ENCODE results near the gene POLRMT. TPM values are rescaled to one million over a fixed set of nuclear protein-coding genes. Genes with fewer than 3 reads are reported as not detected.
A peak's percentile ranks its signal among the peaks of the same experiment; 100 is the strongest.

The POLRMT gene
- total RNA-seq, 1 donor from 2014 or later: 26.8 TPM

DNA sequence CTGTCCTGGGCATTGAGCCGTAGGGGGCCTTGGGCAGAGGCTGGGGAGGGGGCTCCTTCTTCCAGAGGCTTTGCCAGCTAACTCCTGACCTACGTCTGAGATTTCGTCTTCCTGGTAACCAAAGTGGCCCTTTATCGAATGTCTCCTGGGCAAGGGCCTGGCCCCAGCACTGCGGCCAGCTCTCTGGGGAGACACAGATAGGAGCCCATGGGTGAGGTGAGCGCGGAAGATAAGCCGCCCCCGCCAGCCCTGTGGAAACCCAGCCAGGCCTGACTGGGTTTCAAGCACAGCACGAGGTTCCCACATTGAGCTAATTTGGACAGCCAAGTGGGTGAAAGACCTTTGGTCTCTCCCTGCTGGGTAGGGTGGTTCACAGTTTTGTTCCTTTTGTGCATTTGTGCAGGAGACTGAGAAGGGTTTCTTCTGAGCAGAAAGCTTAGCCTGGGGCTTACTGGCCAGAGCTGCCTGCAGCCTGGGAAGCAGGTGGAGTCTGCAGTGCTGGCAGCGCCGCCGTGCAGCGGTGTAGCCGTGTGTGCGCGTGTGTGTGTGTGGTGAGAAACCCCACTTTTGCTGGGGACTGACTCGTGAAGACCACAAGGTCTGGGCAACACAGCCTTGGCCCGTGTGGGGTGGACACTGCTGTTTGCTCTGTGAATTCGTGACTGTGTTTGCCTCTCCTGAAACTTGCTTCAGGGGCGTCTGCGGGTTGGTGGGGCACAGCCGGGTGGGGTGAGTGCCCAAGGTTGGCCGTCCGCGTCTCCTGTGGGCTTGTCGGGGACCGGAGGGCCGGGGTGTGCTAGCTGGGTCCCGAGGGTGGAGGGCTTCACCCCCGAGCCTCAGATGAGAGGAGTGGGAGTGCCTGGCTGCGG, 58.4 kb downstream of the POLRMT start:
- peaks cover 11 to 39% of the 10 kb centered on the region in 2 donors for H3K4me1 ChIP-seq
- peak overlapping the region in 1 of 2 donors; percentile 44 for H3K27ac ChIP-seq
- TF ChIP-seq, protein P1, sequence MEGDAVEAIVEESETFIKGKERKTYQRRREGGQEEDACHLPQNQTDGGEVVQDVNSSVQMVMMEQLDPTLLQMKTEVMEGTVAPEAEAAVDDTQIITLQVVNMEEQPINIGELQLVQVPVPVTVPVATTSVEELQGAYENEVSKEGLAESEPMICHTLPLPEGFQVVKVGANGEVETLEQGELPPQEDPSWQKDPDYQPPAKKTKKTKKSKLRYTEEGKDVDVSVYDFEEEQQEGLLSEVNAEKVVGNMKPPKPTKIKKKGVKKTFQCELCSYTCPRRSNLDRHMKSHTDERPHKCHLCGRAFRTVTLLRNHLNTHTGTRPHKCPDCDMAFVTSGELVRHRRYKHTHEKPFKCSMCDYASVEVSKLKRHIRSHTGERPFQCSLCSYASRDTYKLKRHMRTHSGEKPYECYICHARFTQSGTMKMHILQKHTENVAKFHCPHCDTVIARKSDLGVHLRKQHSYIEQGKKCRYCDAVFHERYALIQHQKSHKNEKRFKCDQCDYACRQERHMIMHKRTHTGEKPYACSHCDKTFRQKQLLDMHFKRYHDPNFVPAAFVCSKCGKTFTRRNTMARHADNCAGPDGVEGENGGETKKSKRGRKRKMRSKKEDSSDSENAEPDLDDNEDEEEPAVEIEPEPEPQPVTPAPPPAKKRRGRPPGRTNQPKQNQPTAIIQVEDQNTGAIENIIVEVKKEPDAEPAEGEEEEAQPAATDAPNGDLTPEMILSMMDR (IDR thresholded peaks at IDR 0.05): no peak
- H3K27me3 ChIP-seq: no peaks in the 10 kb centered on the region
- DNase-seq (ENCODE audit: low spot score in 2 of 2): no peak
- H3K4me3 ChIP-seq: peak overlapping the region; percentile 11 to 100
- intact Hi-C loops (cut with DNase I): loop anchor here (5.0 kb wide), 2 partner anchors 57 to 222 kb away; partner anchors contain the start of genes POLRMT and PTBP1
- H3K36me3 ChIP-seq: peaks cover 9 to 20% of the 10 kb centered on the region in 2 donors
- no peaks in the 10 kb centered on the region for H3K9me3 ChIP-seq

GRCh38 chr19:573519-573825, 59.9 kb downstream of the POLRMT start:
- no peak overlapping the region for H3K27ac ChIP-seq
- H3K4me1 ChIP-seq: peaks cover 11 to 39% of the 10 kb centered on the region in 2 donors
- no peaks in the 10 kb centered on the region for H3K9me3 ChIP-seq
- TF ChIP-seq, protein P1 (IDR thresholded peaks at IDR 0.05): no peak
- intact Hi-C loops (cut with DNase I): loop anchor here (5.0 kb wide), 2 partner anchors 59 to 224 kb away; partner anchors contain the start of genes POLRMT and PTBP1
- peak overlapping the region; percentile 72 to 100 for H3K4me3 ChIP-seq
- no peaks in the 10 kb centered on the region for H3K27me3 ChIP-seq
- no peak for DNase-seq (ENCODE audit: low spot score in 2 of 2)
- peaks cover 5 to 9% of the 10 kb centered on the region in 2 donors for H3K36me3 ChIP-seq

DNA sequence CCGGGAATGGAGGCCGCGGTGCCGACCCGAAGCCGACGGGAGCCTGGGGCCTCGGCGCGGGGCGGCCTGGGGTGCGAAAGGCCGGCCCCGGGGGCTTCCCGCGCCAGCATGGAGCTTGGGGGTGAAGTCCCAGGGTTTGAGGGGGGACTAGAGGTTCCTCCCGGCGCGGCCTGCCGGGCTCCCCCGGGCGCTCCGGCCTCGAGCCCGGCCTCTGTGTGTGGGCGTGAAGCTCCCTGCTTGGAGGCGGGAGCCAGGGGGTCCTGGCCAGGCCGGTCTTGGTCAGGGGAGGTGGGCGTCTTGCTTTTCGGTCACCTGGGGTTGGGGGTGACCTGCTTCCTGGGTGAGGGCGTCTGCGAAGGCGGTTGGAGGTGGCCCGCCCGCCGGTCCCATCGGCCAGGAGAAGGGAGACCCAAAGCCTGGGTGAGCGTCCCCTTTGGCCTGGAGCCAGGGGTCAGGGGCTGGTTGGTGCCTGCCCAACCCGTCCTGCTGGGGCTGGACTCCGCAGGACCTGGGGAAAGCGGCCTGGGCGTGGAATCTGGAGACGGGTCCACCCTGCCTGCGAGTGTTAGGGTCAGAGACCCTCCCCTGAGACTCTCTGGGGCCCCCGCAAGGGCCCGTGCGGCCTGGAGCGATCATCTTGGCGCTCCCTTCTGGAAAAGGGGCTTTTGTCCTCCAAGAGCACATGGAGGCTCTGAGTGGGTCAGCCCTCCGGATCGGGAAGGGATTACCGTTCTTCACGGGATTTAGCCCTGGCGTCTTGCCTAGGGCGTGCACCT, 60.4 kb downstream of the POLRMT start:
- no peaks in the 10 kb centered on the region for H3K27me3 ChIP-seq
- H3K36me3 ChIP-seq: peaks cover under 1 to 3% of the 10 kb centered on the region in 2 donors
- intact Hi-C loops (cut with DNase I): loop anchor here (1.0 to 5.0 kb wide), 4 partner anchors 42 to 224 kb away; partner anchors contain the start of genes CDC34, POLRMT, PTBP1 and TPGS1
- peaks cover 11 to 39% of the 10 kb centered on the region in 2 donors for H3K4me1 ChIP-seq
- no peak for DNase-seq (ENCODE audit: low spot score in 2 of 2)
- peak overlapping the region; percentile 74 to 89 for H3K27ac ChIP-seq
- peak overlapping the region; percentile 72 to 100 for H3K4me3 ChIP-seq
- TF ChIP-seq, protein P1 (IDR thresholded peaks at IDR 0.05): no peak
- no peaks in the 10 kb centered on the region for H3K9me3 ChIP-seq

- no peaks in the 10 kb centered on the region for H3K27me3 ChIP-seq
- intact Hi-C loops (cut with DNase I): loop anchor here (1.0 to 5.0 kb wide), 4 partner anchors 41 to 225 kb away; partner anchors contain the start of genes CDC34, POLRMT, PTBP1 and TPGS1
These were observed 61.1 kb downstream of the POLRMT start, which contains the start of gene BSG for GRCh38 chr19:572140-572742. BSG (plus strand) TSS chr19:572596; CDS start chr19:572635, 39 bp downstream.

More at GRCh38 chr19:572140-572742, 61.1 kb downstream of the POLRMT start, which contains the start of gene BSG:
- peak; percentile 86 to 98 for DNase-seq (ENCODE audit: low spot score in 2 of 2)
- no peaks in the 10 kb centered on the region for H3K36me3 ChIP-seq
- H3K4me3 ChIP-seq: peak within 1 kb of the TSS; percentile 72 to 100
- TF ChIP-seq, protein P1 (IDR thresholded peaks at IDR 0.05): peak in 1 of 3 experiments; percentile 18
- peaks cover 11 to 39% of the 10 kb centered on the region in 2 donors for H3K4me1 ChIP-seq
- H3K9me3 ChIP-seq: no peaks in the 10 kb centered on the region
- H3K27ac ChIP-seq: peak within 1 kb of the TSS; percentile 74 to 89
